Stimulated activated CD8-positive, alpha-beta memory T cell treated with anti-CD3 and anti-CD28 coated beads, Interleukin-4, amount 100 ng/mL, for 24 hours (primary cell): ENCODE results near the gene CUL9.
"Not testable (repeated sequence)": the region's sequence is repeated elsewhere in the genome, so short reads cannot be mapped to it uniquely, and the experiment has no call there.

ENCODE experiments used
- DNase-seq: peaks from one replicate; pipeline ENCODE4 v3.0.0-alpha.2; 2020; ENCODE audit warnings: low read depth

CUL9 gene

DNA sequence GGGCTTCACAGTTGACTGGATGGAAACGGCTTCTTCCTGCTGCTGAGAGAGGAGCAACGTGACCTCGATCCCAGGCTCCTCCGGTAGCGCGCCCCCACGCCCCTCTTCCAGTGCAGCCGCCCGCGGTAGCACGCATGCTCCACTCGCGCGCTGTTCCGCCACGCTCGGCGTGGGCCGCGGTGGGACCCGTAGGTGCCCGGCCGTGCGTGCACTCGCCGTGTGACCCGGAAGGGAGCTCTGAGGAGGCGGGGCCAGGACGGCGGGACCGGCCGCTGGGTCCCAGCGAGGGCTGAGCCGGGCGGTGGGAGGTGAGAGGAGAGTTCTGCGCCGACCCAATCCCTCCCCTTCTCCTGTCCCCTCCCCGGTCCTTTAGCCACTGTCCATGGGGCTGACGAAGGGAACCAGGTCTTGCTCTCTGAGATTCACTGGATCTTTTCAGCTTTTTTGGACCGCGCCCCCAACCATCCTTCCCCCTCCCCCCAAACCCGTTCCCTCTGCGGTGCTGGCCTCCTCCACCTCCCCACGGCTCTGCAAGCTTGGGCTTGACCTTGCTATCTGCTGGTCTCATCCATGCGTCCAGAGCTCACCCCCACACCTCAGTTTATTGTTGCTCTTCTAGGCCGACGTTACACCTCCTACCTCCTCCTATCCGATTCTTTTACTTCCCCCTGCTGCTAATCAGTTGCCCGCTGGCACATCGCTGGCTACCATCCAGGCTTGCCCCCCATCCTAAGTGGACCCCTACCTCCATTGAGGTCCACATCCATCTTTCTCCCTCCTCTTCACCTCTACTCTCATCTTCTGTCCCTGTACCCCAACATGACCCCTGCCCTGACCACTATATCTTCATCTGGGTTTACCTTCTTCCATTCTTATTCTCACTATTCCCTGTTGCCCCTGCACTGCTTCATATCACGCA lies at the start of gene CUL9:
Gene CUL9, plus strand, starts transcription at position 255 of the 919 bp plus-strand sequence. CDS start 2,115 bp downstream, outside the sequence.
- DNase-seq = peak; percentile 75

DNA sequence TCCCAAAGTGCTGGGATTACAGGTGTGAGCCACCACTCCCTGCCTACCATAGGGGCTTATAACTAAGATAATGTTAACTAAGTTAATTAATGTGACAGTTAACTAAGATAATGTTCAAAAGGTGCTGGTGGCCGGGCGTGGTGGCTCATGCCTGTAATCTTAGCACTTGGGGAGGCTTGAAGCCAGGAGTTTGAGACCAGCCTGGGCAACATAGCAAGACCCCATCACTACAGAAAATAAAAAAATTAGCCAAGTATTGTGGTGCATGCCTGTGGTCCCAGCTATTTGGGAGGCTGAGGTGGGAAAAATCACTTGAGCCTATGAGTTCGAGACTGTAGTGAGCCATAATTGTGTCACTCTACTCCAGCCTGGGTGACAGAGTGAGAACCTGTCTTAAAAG lies 43.7 kb upstream of the CUL9 start:
- DNase-seq = no peak

GRCh38 chr6:43139973-43140372 lies 42.0 kb upstream of the CUL9 start:
- not testable (repeated sequence) for DNase-seq

DNA sequence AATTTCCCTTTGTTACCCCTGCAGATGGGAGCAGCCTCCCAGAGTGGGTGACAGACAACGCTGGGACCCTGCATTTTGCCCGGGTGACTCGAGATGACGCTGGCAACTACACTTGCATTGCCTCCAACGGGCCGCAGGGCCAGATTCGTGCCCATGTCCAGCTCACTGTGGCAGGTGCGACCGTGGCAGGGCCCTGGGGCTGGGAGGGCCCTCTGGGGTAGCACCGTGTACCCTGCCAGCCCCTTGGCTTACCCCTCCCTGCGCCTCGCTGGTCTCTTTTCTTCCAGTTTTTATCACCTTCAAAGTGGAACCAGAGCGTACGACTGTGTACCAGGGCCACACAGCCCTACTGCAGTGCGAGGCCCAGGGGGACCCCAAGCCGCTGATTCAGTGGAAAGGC lies 40.4 kb upstream of the CUL9 start:
- DNase-seq = no peak

DNA sequence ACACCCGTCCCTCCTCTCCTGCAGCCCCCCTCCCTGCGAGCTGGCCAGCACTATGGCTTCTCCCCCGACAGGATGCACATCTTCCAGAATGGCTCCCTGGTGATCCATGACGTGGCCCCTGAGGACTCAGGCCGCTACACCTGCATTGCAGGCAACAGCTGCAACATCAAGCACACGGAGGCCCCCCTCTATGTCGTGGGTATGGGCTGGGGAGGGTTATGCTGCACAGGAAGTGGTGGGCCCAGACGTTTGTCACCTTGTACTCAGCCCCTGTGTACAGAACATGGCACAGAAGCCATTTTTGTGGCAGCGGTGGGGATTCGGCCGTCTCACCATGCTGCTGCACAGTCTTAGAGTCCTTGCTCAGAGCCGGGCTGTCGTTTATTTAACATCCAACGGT lies 39.9 kb upstream of the CUL9 start:
- DNase-seq = no peak

- DNase-seq = peak; percentile 59
Measured at GRCh38 chr6:43143235-43144128, 38.5 kb upstream of the CUL9 start.

GRCh38 chr6:43144879-43145278 lies 37.1 kb upstream of the CUL9 start:
- no peak for DNase-seq

DNA sequence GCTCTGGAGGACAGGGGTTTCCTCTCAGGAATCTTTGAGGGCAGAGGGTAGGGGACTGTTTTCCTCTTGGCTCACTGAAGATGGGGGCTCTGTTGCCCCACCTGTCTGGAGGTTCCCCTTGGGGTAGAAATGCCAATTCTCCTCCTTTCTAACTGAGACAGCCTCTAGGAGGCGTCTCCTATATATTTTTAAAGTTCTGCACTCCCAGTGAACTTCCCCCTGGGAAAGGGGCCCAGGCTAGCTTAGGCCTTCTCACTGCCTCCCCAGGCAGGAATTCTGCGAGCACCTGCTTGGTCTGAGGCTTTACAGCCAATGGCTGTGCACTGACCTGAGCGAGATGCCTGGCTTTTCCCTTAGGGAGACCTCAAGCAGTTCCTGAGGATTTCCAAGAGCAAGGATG lies 35.7 kb upstream of the CUL9 start:
- DNase-seq = no peak

- DNase-seq = no peak
Measured at GRCh38 chr6:43146709-43147688, 35.0 kb upstream of the CUL9 start.

GRCh38 chr6:43147691-43148477 lies 34.1 kb upstream of the CUL9 start:
- DNase-seq = no peak

GRCh38 chr6:43149265-43149664 lies 32.7 kb upstream of the CUL9 start:
- DNase-seq = no peak

- DNase-seq = no peak
Measured at GRCh38 chr6:43150051-43150751, 31.8 kb upstream of the CUL9 start.

DNA sequence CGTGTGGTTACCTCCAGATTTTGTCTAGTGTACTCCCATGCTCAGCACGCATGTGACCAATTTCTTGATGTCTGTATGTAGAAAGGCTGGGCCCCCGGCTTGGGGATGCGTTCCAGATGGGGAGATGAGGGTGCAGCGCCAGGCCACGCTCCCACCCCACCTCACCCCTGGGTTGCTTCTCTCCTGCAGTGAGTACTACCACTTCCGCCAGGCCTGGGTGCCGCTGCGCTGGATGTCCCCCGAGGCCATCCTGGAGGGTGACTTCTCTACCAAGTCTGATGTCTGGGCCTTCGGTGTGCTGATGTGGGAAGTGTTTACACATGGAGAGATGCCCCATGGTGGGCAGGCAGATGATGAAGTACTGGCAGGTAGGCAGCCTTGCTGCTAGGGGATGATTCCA lies 22.4 kb upstream of the CUL9 start:
- DNase-seq = no peak

GRCh38 chr6:43163899-43164298 lies 18.1 kb upstream of the CUL9 start:
- no peak for DNase-seq

DNA sequence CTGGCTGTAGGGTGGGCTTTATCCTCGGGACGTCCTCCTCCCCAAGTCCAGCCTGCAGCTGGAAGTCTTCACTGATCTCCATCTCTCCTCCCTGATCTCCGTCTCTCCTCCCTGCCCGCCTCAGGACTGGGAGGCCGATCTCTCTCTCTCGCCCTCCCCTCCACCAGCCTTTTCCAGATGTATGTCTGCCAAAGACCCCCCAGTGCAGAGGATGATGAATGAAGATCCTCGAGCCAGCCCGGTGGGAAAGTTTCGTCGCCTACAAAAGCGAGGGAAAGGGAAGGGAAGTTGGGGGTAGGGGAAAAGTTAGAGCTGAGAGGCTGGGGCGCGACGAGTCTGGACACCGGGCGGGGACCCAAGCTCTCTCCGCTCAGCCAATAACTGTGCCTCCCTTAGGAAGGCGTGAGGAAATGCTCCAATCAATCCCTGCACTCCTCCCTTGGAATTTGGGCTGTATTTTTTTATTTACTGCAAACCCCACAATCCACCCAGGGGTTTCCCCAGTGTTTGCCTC lies 11.5 kb upstream of the CUL9 start:
- DNase-seq = no peak

DNA sequence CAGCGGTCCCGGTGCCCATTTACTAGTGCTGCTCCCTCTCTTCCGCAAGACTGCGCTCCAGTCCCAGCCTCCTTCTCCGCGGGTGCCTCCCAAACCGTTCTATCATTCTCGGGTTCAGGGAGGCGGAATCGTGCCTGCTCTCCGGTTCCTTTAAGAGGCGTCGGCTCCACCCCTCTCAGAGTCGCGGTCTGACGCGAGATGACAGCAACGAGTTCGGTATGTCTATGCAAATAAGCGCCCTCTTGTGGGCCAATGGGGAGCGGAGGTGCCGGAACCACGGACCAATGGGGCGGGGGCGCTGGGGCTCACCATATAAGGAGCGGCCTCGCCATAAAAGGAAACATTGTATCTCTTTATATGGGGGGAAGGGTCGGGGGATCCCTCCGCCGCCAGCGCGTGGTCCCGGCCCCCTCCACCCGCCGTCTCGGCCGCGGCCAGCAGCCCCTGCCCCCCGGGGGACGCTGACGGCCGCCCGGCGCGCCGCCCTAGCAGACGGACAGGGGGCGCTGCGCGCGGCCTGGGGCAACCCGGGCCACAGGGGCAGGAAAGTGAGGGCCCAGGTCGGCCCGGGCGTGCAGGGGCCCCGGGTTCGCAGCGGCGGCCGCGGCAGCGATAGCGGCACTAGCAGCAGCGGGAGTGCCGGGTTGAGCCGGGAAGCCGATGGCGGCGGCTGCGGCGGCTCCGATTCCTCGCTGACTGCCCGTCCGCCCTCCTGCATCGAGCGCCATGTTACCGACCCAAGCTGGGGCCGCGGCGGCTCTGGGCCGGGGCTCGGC lies 10.9 kb upstream of the CUL9 start, which contains the start of gene SRF:
Gene SRF, plus strand, starts transcription at position 339 of the 776 bp plus-strand sequence. Its CDS starts 388 bp downstream, at position 727.
- DNase-seq = peak; percentile 98

GRCh38 chr6:43171707-43172103 lies 10.3 kb upstream of the CUL9 start:
- DNase-seq = no peak

- DNase-seq = peak; percentile 25
Measured at GRCh38 chr6:43172104-43173007, 9.6 kb upstream of the CUL9 start.
